Measurements from ENCODE around the gene APEH.

GRCh38 chr3:49671291-49672288, 2.6 kb upstream of the APEH start:
- TF ChIP-seq EZH2phosphoT487 (conservative IDR thresholded peaks at IDR 0.05; ENCODE audit: low read length) (no peak), CTCF (IDR thresholded peaks at IDR 0.05; ENCODE audit: insufficient read depth, low read length, poor library complexity, severe bottlenecking) (peak; percentile 70)
